A549 (cell line): ENCODE results near the gene CSTA. TPM values are rescaled to one million over a fixed set of nuclear protein-coding genes. Genes with fewer than 3 reads are reported as not detected.

Experiments
- ATAC-seq, 2 experiments: fragments of 200-7000 bp in 1 of 2; fragments of >200 bp in 1 of 2; cut with Nextera tagmentation in 1 of 2; cut with Tn5 transposase in 1 of 2; 3 replicates each; pipeline versions ENCODE4 v1.8.0 to v1.9.1; 2018 to 2020; ENCODE audit warnings: mild to moderate bottlenecking in 1 of 2, moderate library complexity in 1 of 2
- CTCF ChIA-PET: fragments of 300-600 bp; sonication (Branson Sonifier 250); formaldehyde crosslinking; extraction: SDS; loops from one replicate; lab custom pipeline; 2021; ENCODE audit warnings: antibody characterized with exemption, inconsistent platforms; lab: Yijun Ruan, JAX
- POLR2A ChIA-PET: fragments of 350-600 bp; formaldehyde crosslinking; extraction: SDS; loops from one replicate; lab custom pipeline; 2021; ENCODE audit warnings: antibody characterized with exemption, inconsistent platforms; lab: Yijun Ruan, JAX
- DNase-seq, 2 experiments: peaks; one replicate each; pipeline versions ENCODE4 v3.0.0 to v3.0.0-alpha.2; 2011 to 2016; ENCODE audit warnings: low read depth in 1 of 2, low spot score in 1 of 2
- FAIRE-seq: peaks from 2 replicates; lab custom pipeline; 2011; peaks lifted over from hg19 to GRCh38; lab: Jason Lieb, UNC
- H3K27ac ChIP-seq, 2 experiments: fragments of >200 bp; sonication (Bioruptor Twin); formaldehyde crosslinking; 3 replicates each; pipeline ENCODE4 v1.5.1; 2016 to 2017
- H3K4me1 ChIP-seq: fragments of >200 bp; sonication (Bioruptor Twin); formaldehyde crosslinking; 3 replicates; pipeline ENCODE4 v1.6.1; 2016
- H3K4me2 ChIP-seq: fragments of >200 bp; sonication (Bioruptor Twin); formaldehyde crosslinking; 3 replicates; pipeline ENCODE4 v1.6.1; 2016
- H3K4me3 ChIP-seq: fragments of >200 bp; sonication (Bioruptor Twin); formaldehyde crosslinking; 3 replicates; pipeline ENCODE4 v1.5.1; 2016
- H3K9me3 ChIP-seq: fragments of >200 bp; sonication (Bioruptor Twin); formaldehyde crosslinking; 3 replicates; pipeline ENCODE4 v1.6.1; 2016
- BHLHE40 ChIP-seq: IDR thresholded peaks from 2 replicates; pipeline ENCODE4 v1.6.1; 2012; ENCODE audit warnings: low read depth, low read length, inconsistent platforms
- CBX2 ChIP-seq: fragments of 200-600 bp; sonication (generic); IDR thresholded peaks from 2 replicates; pipeline ENCODE4 v1.6.1; 2016; ENCODE audit warnings: low read depth, mild to moderate bottlenecking, borderline replicate concordance
- CEBPB ChIP-seq, 2 experiments: fragments of >200 bp in 1 of 2; sonication (Bioruptor Twin) in 1 of 2; formaldehyde crosslinking in 1 of 2; IDR thresholded peaks; 2 replicates each; pipeline ENCODE4 v1.6.1; 2012 to 2016
- CHD4 ChIP-seq: fragments of 200-600 bp; sonication (generic); IDR thresholded peaks from 2 replicates; pipeline ENCODE4 v1.6.1; 2016; ENCODE audit warnings: antibody characterized with exemption, mild to moderate bottlenecking, borderline replicate concordance
- CTCF ChIP-seq: fragments of >200 bp; sonication (Bioruptor Twin); formaldehyde crosslinking; IDR thresholded peaks from 3 replicates; pipeline ENCODE4 v1.5.1; 2016
- E2F6 ChIP-seq: IDR thresholded peaks from 2 replicates; pipeline ENCODE4 v1.6.1; 2012; ENCODE audit warnings: low read depth, borderline replicate concordance
- EHF ChIP-seq: fragments of 250-450 bp; sonication (Bioruptor Pico); IDR thresholded peaks from 2 replicates; pipeline ENCODE4 v1.5.0; 2020; ENCODE audit warnings: mild to moderate bottlenecking
- ESRRA ChIP-seq: fragments of 150-350 bp; IDR thresholded peaks from 2 replicates; pipeline ENCODE4 v1.6.1; 2014; ENCODE audit warnings: mild to moderate bottlenecking, low read length, borderline replicate concordance
- FOSL2 ChIP-seq, 2 experiments: fragments of 450-650 bp in 1 of 2; fragments of >200 bp in 1 of 2; sonication (Bioruptor Twin) in 1 of 2; formaldehyde crosslinking; IDR thresholded peaks; 2 replicates each; pipeline versions ENCODE4 v1.5.0 to v1.6.1; 2016 to 2020; ENCODE audit warnings: mild to moderate bottlenecking in 1 of 2, moderate library complexity in 1 of 2
- HDAC2 ChIP-seq: fragments of 200-600 bp; sonication (generic); IDR thresholded peaks from 2 replicates; pipeline ENCODE4 v1.6.1; 2016
- HEYL ChIP-seq: fragments of 250-450 bp; sonication (Bioruptor Pico); IDR thresholded peaks from 2 replicates; pipeline ENCODE4 v1.8.0; 2021; ENCODE audit warnings: mild to moderate bottlenecking, moderate library complexity
- HOXB13 ChIP-seq: fragments of 250-450 bp; sonication (Bioruptor Pico); IDR thresholded peaks from 2 replicates; pipeline ENCODE4 v1.5.0; 2020; ENCODE audit warnings: low read depth, mild to moderate bottlenecking, moderate library complexity
- MYC ChIP-seq: IDR thresholded peaks from 2 replicates; pipeline ENCODE4 v1.6.1; 2012; ENCODE audit warnings: mild to moderate bottlenecking, inconsistent platforms, low read length, improper control_type of control experiment, borderline replicate concordance
- RAD21 ChIP-seq, 2 experiments: fragments of >200 bp in 1 of 2; sonication (Bioruptor Twin) in 1 of 2; formaldehyde crosslinking in 1 of 2; IDR thresholded peaks in 1 of 2; conservative IDR thresholded peaks in 1 of 2; 2 replicates in 1 of 2; 3 replicates in 1 of 2; pipeline ENCODE4 v1.6.1; 2012 to 2018; ENCODE audit warnings: inconsistent platforms in 1 of 2
- SMC3 ChIP-seq: fragments of >200 bp; sonication (Bioruptor Twin); formaldehyde crosslinking; IDR thresholded peaks from 3 replicates; pipeline ENCODE4 v1.6.1; 2018; ENCODE audit warnings: inconsistent platforms
- SREBF2 ChIP-seq: fragments of 450-650 bp; IDR thresholded peaks from 2 replicates; pipeline ENCODE4 v1.6.1; 2014; ENCODE audit warnings: mild to moderate bottlenecking, moderate library complexity
- ZC3H11A ChIP-seq: fragments of 450-650 bp; IDR thresholded peaks from 2 replicates; pipeline ENCODE4 v1.6.1; 2014; ENCODE audit warnings: antibody characterized with exemption, mild to moderate bottlenecking
- ZFP36 ChIP-seq: fragments of 450-650 bp; IDR thresholded peaks from 2 replicates; pipeline ENCODE4 v1.6.1; 2014; ENCODE audit warnings: borderline replicate concordance; ENCODE audit not compliant: partially characterized antibody
- ZNF302 ChIP-seq: fragments of 250-450 bp; sonication (Bioruptor Pico); IDR thresholded peaks from 2 replicates; pipeline ENCODE4 v1.9.0; 2021; ENCODE audit warnings: inconsistent platforms, mild to moderate bottlenecking, moderate library complexity
- ZSCAN20 ChIP-seq: fragments of 250-450 bp; sonication (Bioruptor Pico); IDR thresholded peaks from 2 replicates; pipeline ENCODE4 v1.8.0; 2022; ENCODE audit warnings: mild to moderate bottlenecking, moderate library complexity
- WGBS: methylation state at CpG from one replicate; pipeline ENCODE4 v1.1.6; 2017; ENCODE audit errors: missing lambda C conversion rate; 5-methylcytosine and 5-hydroxymethylcytosine counted together
- polyA plus RNA-seq, 4 experiments: library from polyadenylated mRNA; depleted of rRNA in 3 of 4; stranded (reverse); fragments of >200 nt; fragmentation: RNase III in 1 of 4; extraction: RNeasy Plus Mini Kit Qiagen cat#74134 plus additional on column Dnase treatment in 1 of 4; gene quantifications; 2 replicates in 3 of 4; 3 replicates in 1 of 4; pipeline ENCODE4 v1.2.3, GENCODE V29; 2011 to 2017

The CSTA gene
- polyA plus RNA-seq, 2 of the 4 experiments (the other 2 are of a cell fraction), result 0.41 to 7.8 TPM

- 77% methylated on average over 3 of the region's 4 CpGs for WGBS
- Histone ChIP-seq H3K4me2 (no peak overlapping the region), H3K9me3 (no peaks in the 10 kb centered on the region), H3K4me1 (peaks cover 3% of the 10 kb centered on the region; the same call in 1 of the 3 replicates), H3K4me3 (no peak overlapping the region), H3K27ac (no peak overlapping the region)
- peak; percentile 31 to 66 for DNase-seq
- FAIRE-seq, result no peak
- peak; percentile 80 to 84; a peak in 5 of 6 replicates for ATAC-seq
- ChIA-PET POLR2A (no interaction called here), CTCF (interaction anchor here (1.3 to 2.8 kb wide), 3 partner anchors 9 to 50 kb away, joined by 4 to 8 read pairs (median 4); no protein-coding TSS in a partner anchor)
- TF ChIP-seq EHF (no peak), SMC3 (peak; percentile 45; the same call in 2 of the 3 replicates), CTCF (peak; percentile 45; the same call in 2 of the 3 replicates), RAD21 (conservative IDR thresholded peaks at IDR 0.05 in 1 of 2, IDR thresholded peaks at IDR 0.05 in 1 of 2) (peak; percentile 63 to 78; a peak in 4 of 5 replicates), HDAC2 (no peak)
These were observed 31.4 kb downstream of the CSTA start for GRCh38 chr3:122356402-122356801.

GRCh38 chr3:122357828-122358702 lies 33.0 kb downstream of the CSTA start:
- no peak for ATAC-seq
- no peaks in the 10 kb centered on the region for H3K9me3 ChIP-seq
- POLR2A ChIA-PET, result no interaction called here
- H3K4me3 ChIP-seq, result no peak overlapping the region
- CTCF ChIA-PET, result interaction anchor here (1.2 to 2.8 kb wide), 2 partner anchors 25 to 52 kb away, joined by 4 to 8 read pairs; partner anchors contain the start of genes FAM162A and MIX23
- DNase-seq, result no peak
- H3K27ac ChIP-seq, result no peak overlapping the region
- peaks cover 2% of the 10 kb centered on the region; the same call in 1 of the 3 replicates for H3K4me1 ChIP-seq
- TF ChIP-seq BHLHE40 (no peak), HOXB13 (CRISPR knock-in tag) (no peak), CBX2 (no peak), SREBF2 (no peak), FOSL2 (IDR thresholded peaks at IDR 0.05) (no peak), FOSL2 (CRISPR knock-in tag; IDR thresholded peaks at IDR 0.05) (no peak), ZC3H11A (no peak), MYC (no peak), CHD4 (no peak), RAD21 (conservative IDR thresholded peaks at IDR 0.05 in 1 of 2, IDR thresholded peaks at IDR 0.05 in 1 of 2) (no peak), SMC3 (no peak), ESRRA (no peak), ZSCAN20 (CRISPR knock-in tag) (no peak)
- FAIRE-seq, result no peak
- 91% methylated on average over 2 of the region's 2 CpGs for WGBS
- no peak overlapping the region for H3K4me2 ChIP-seq

GRCh38 chr3:122358703-122359032 lies 33.6 kb downstream of the CSTA start:
- TF ChIP-seq E2F6 (no peak), HEYL (no peak), EHF (no peak), FOSL2 (IDR thresholded peaks at IDR 0.05) (no peak), FOSL2 (CRISPR knock-in tag; IDR thresholded peaks at IDR 0.05) (no peak), ZFP36 (no peak), ZNF302 (CRISPR knock-in tag) (no peak), CEBPB (IDR thresholded peaks at IDR 0.05) (no peak), BHLHE40 (no peak)
- Histone ChIP-seq H3K4me3 (no peak overlapping the region), H3K4me1 (no peaks in the 10 kb centered on the region), H3K27ac (no peak overlapping the region), H3K4me2 (no peak overlapping the region), H3K9me3 (no peaks in the 10 kb centered on the region)
- DNase-seq (no peak), ATAC-seq (no peak), FAIRE-seq (no peak)
- 88% methylated on average over 2 of the region's 2 CpGs for WGBS
- POLR2A ChIA-PET, result no interaction called here
- CTCF ChIA-PET, result interaction anchor here (1.2 kb wide), 1 partner anchor 25 kb away, joined by 4 read pairs; the partner anchor contains the start of genes FAM162A and MIX23
